K562 (cell line): ENCODE results near the gene ZNF215. TPM values are rescaled to one million over a fixed set of nuclear protein-coding genes. Genes with fewer than 3 reads are reported as not detected.
A peak's percentile ranks its signal among the peaks of the same experiment; 100 is the strongest.

Experiments
- CCNT2 ChIP-seq: IDR thresholded peaks from 2 replicates; pipeline ENCODE4 v1.6.1; 2011; ENCODE audit warnings: borderline replicate concordance, low read depth, mild to moderate bottlenecking, moderate library complexity, mixed read lengths, low read length; ENCODE audit not compliant: insufficient read length; ENCODE audit errors: extremely low read depth
- CREB5 ChIP-seq: fragments of 250-450 bp; sonication (Bioruptor Pico); IDR thresholded peaks from 2 replicates; pipeline ENCODE4 v1.5.0; 2020; ENCODE audit warnings: mild to moderate bottlenecking
- CREM ChIP-seq: IDR thresholded peaks from 2 replicates; pipeline ENCODE4 v1.6.1; 2014; ENCODE audit warnings: antibody characterized with exemption, low read depth
- CXXC5 ChIP-seq: fragments of 250-450 bp; sonication (Bioruptor Pico); IDR thresholded peaks from 2 replicates; pipeline ENCODE4 v1.8.0; 2022; ENCODE audit warnings: inconsistent platforms, mild to moderate bottlenecking, moderate library complexity
- DNMT1 ChIP-seq: fragments of 450-650 bp; IDR thresholded peaks from 2 replicates; pipeline ENCODE4 v1.6.1; 2016; ENCODE audit warnings: antibody characterized with exemption, mild to moderate bottlenecking
- GTF2A2 ChIP-seq: IDR thresholded peaks from 2 replicates; pipeline ENCODE4 v1.6.1; 2016; ENCODE audit warnings: mild to moderate bottlenecking, missing genetic modification characterization, missing compliant biosample characterization
- ID3 ChIP-seq, 2 experiments: fragments of 250-450 bp in 1 of 2; fragments of 450-650 bp in 1 of 2; sonication (Bioruptor Pico) in 1 of 2; IDR thresholded peaks; 2 replicates each; pipeline versions ENCODE4 v1.6.1 to v1.8.0; 2016 to 2021; ENCODE audit warnings: mild to moderate bottlenecking in 2 of 2, moderate library complexity in 2 of 2, missing compliant biosample characterization in 1 of 2, missing genetic modification characterization in 1 of 2
- KLF13 ChIP-seq: fragments of 450-650 bp; IDR thresholded peaks from 2 replicates; pipeline ENCODE4 v1.6.1; 2016; ENCODE audit warnings: missing genetic modification characterization, low read depth, mild to moderate bottlenecking, missing compliant biosample characterization, moderate library complexity, borderline replicate concordance
- NR2C2 ChIP-seq, 2 experiments: fragments of 200-800 bp in 1 of 2; sonication (Bioruptor generic) in 1 of 2; sonication (generic) in 1 of 2; formaldehyde crosslinking in 1 of 2; IDR thresholded peaks; 2 replicates each; pipeline versions ENCODE4 v1.6.1 to v1.8.0; 2016 to 2022; ENCODE audit warnings: mild to moderate bottlenecking in 1 of 2, missing compliant biosample characterization in 1 of 2, missing genetic modification characterization in 1 of 2, missing genetic modification reagents in 1 of 2
- NUFIP1 ChIP-seq: fragments of 450-650 bp; IDR thresholded peaks from 2 replicates; pipeline ENCODE4 v1.6.1; 2018; ENCODE audit not compliant: partially characterized antibody
- POLR2G ChIP-seq: fragments of 200-400 bp; formaldehyde crosslinking; IDR thresholded peaks from 2 replicates; pipeline ENCODE4 v1.6.1; 2017; ENCODE audit warnings: low read depth, mild to moderate bottlenecking, antibody characterized with exemption, low read length, moderate library complexity
- SNRNP70 ChIP-seq: fragments of 200-400 bp; formaldehyde crosslinking; optimal IDR thresholded peaks from 2 replicates; pipeline ENCODE3; 2017; ENCODE audit warnings: low read depth, low read length
- SRSF1 ChIP-seq: fragments of 200-400 bp; formaldehyde crosslinking; IDR thresholded peaks from 2 replicates; pipeline ENCODE4 v1.6.1; 2017; ENCODE audit warnings: mild to moderate bottlenecking, low read depth, low read length, moderate library complexity
- ZBTB33 ChIP-seq: sonication (generic); formaldehyde crosslinking; IDR thresholded peaks from 2 replicates; pipeline ENCODE4 v1.8.1; 2023; ENCODE audit warnings: mild to moderate bottlenecking, missing genetic modification reagents
- ZKSCAN3 ChIP-seq: fragments of 250-450 bp; sonication (Bioruptor Pico); IDR thresholded peaks from 2 replicates; pipeline ENCODE4 v1.4.0; 2020
- ZNF12 ChIP-seq: sonication (generic); formaldehyde crosslinking; IDR thresholded peaks from 2 replicates; pipeline ENCODE4 v1.4.0; 2020; ENCODE audit warnings: mild to moderate bottlenecking, missing genetic modification reagents
- ZNF121 ChIP-seq: sonication (generic); formaldehyde crosslinking; conservative IDR thresholded peaks from 2 replicates; pipeline ENCODE4 v1.8.0; 2022; ENCODE audit warnings: missing genetic modification reagents
- ZNF217 ChIP-seq: sonication (generic); formaldehyde crosslinking; IDR thresholded peaks from 2 replicates; pipeline ENCODE4 v1.8.0; 2022; ENCODE audit warnings: mild to moderate bottlenecking, missing genetic modification reagents
- ZNF436 ChIP-seq: fragments of 250-450, 450-650 bp; sonication (Bioruptor Pico); formaldehyde crosslinking; IDR thresholded peaks from 2 replicates; pipeline ENCODE4 v1.7.0; 2020; ENCODE audit warnings: mild to moderate bottlenecking
- ZNF644 ChIP-seq: fragments of 200-800 bp; sonication (Bioruptor generic); IDR thresholded peaks from 2 replicates; pipeline ENCODE4 v1.6.1; 2016; ENCODE audit warnings: low read depth, missing genetic modification characterization, missing compliant biosample characterization
- polyA plus RNA-seq, 8 experiments: library from polyadenylated mRNA; depleted of rRNA in 4 of 8; stranded (reverse) in 5 of 8; unstranded in 3 of 8; fragments of >200 nt; fragmentation: Nextera tagmentation in 2 of 8; fragmentation: Illumina TruSeq in 1 of 8; extraction: Ambion mirVana in 2 of 8; extraction: Trizol in 1 of 8; gene quantifications; 2 replicates each; pipeline versions ENCODE4 v1.2.1 to v1.2.3, GENCODE V29; 2011 to 2014; ENCODE audit warnings: inconsistent platforms in 1 of 8, missing spikeins in 1 of 8
- total RNA-seq, 7 experiments: library from RNA; depleted of rRNA in 6 of 7; stranded (reverse); fragments of >200 nt in 6 of 7; fragmentation: Illumina TruSeq in 2 of 7; extraction: Trizol in 2 of 7; gene quantifications; 2 replicates each; pipeline versions ENCODE4 v1.2.1 to v1.2.3, GENCODE V29; 2011 to 2021; ENCODE audit warnings: low replicate concordance in 1 of 7

Gene ZNF215
- total and polyA plus RNA-seq, 9 of the 15 experiments (the other 6 are each of a cell fraction or from before 2014, with no cell fraction given), result 11.2 to 19.1 (median 14.2) TPM

- TF ChIP-seq ZNF12, result no peak
- peak; percentile 90 for TF ChIP-seq CREM
- TF ChIP-seq ZNF121 (CRISPR knock-in tag), result no peak
- TF ChIP-seq ZNF217 (CRISPR knock-in tag), result no peak
- TF ChIP-seq GTF2A2 (tag), result no peak
- TF ChIP-seq ZKSCAN3 (CRISPR knock-in tag), result no peak
- 0 out of 2 replicates have a peak, but pooled peaks have one; percentile 35 for TF ChIP-seq KLF13
- no peak for TF ChIP-seq ID3 (CRISPR knock-in tag; IDR thresholded peaks at IDR 0.05)
- no peak for TF ChIP-seq ID3 (tag; IDR thresholded peaks at IDR 0.05)
- TF ChIP-seq SNRNP70, result no peak
- no peak for TF ChIP-seq ZBTB33 (CRISPR knock-in tag)
- peak; percentile 58 for TF ChIP-seq CXXC5 (CRISPR knock-in tag)
- no peak for TF ChIP-seq ZNF644
- TF ChIP-seq ZNF436 (CRISPR knock-in tag), result no peak
- TF ChIP-seq NUFIP1, result no peak
- TF ChIP-seq CCNT2, result peak; percentile 42
- no peak for TF ChIP-seq CREB5 (CRISPR knock-in tag)
- TF ChIP-seq NR2C2 (CRISPR knock-in tag; IDR thresholded peaks at IDR 0.05), result no peak
- peak; percentile 77 for TF ChIP-seq NR2C2 (tag; IDR thresholded peaks at IDR 0.05)
- no peak for TF ChIP-seq SRSF1
- TF ChIP-seq POLR2G, result peak; percentile 88
- no peak for TF ChIP-seq DNMT1
Observed at GRCh38 chr11:6926208-6927029, at the start of gene ZNF215 (continued).
